ENCODE measurements around the gene RALY. TPM values are rescaled to one million over a fixed set of nuclear protein-coding genes. Genes with fewer than 3 reads are reported as not detected.

RALY gene
- total RNA-seq, 1 experiment from 2014 or later = 275 TPM

- no peaks in the 10 kb centered on the region for H3K4me1 Mint-ChIP-seq (ENCODE audit: low read depth, unreplicated experiment)
Observed at GRCh38 chr20:34096699-34097444, 103.2 kb downstream of the RALY start.

DNA sequence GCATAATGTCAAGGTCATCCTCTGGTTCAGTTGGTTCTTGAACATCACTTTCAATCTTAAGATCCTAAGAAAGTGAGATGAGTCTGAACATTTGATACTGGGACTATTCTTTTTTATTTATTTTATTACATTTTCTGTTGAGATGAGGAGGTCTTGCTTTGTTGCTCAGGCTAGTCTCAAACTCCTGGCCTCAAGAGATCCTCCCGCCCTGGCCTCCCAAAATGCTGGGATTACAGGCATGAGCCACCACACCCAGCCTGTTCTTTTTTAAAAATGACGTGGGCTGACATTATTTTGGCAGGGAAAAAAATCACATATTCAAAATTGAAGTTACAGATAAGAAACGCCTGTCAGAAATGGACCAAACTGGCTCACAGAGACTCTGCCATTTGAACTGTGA lies 104.9 kb downstream of the RALY start:
- peaks cover 7% of the 10 kb centered on the region for H3K4me1 Mint-ChIP-seq (ENCODE audit: low read depth, unreplicated experiment)
- peaks cover 99% of the 10 kb centered on the region for H3K36me3 Mint-ChIP-seq (ENCODE audit: insufficient read depth, unreplicated experiment)
- intact Hi-C loops (cut with micrococcal nuclease; ENCODE audit: unreplicated experiment) = no loop called here

More at GRCh38 chr20:34096699-34097444, 103.2 kb downstream of the RALY start:
- TF ChIP-seq CTCF (IDR thresholded peaks at IDR 0.05; ENCODE audit: unreplicated experiment) = no peak
- no TSS peak for BruUV-seq (replicated peaks)
- CTCF ChIA-PET = interaction anchor here (0.6 kb wide), 2 partner anchors 40 to 212 kb away, joined by 3 to 9 read pairs; no protein-coding TSS in a partner anchor
- no peak overlapping the region for H3K27ac Mint-ChIP-seq (ENCODE audit: unreplicated experiment)
- no peaks in the 10 kb centered on the region for H3K27me3 Mint-ChIP-seq (ENCODE audit: unreplicated experiment)
- no peak overlapping the region for H3K4me3 Mint-ChIP-seq (ENCODE audit: low read depth, unreplicated experiment)
- intact Hi-C loops (cut with micrococcal nuclease; ENCODE audit: unreplicated experiment) = no loop called here
- H3K36me3 Mint-ChIP-seq (ENCODE audit: insufficient read depth, unreplicated experiment) = peaks cover 99% of the 10 kb centered on the region
- DNase-seq = no peak
- no peaks in the 10 kb centered on the region for H3K9me3 Mint-ChIP-seq (ENCODE audit: low read depth, unreplicated experiment)

DNA sequence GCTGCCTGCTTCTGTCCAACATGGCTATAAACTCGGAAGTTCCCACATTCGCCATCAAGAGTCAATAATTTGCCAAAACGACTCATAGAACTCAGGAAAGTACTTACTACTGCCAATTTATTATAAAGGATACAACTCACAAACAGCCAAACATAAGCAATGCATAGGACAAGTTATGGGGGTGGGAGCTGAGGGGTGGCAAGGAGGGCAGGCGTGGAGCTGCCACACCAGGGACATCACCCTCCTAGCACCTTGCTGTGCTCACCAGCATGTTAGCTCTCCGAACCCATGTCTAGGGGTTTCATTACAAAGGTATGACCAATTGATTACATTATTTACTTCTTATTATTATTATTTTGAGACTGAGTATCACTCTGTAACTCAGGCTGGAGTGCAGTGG lies 106.0 kb downstream of the RALY start:
- BruUV-seq (replicated peaks) = no TSS peak
- Mint-ChIP-seq H3K4me3 (ENCODE audit: low read depth, unreplicated experiment) (no peak overlapping the region), H3K36me3 (ENCODE audit: insufficient read depth, unreplicated experiment) (peaks cover 100% of the 10 kb centered on the region), H3K9me3 (ENCODE audit: low read depth, unreplicated experiment) (no peaks in the 10 kb centered on the region), H3K4me1 (ENCODE audit: low read depth, unreplicated experiment) (peaks cover 12% of the 10 kb centered on the region), H3K27ac (ENCODE audit: unreplicated experiment) (no peak overlapping the region), H3K27me3 (ENCODE audit: unreplicated experiment) (no peaks in the 10 kb centered on the region)
- intact Hi-C loops (cut with micrococcal nuclease; ENCODE audit: unreplicated experiment) = no loop called here
- no peak for DNase-seq
- no peak for TF ChIP-seq CTCF (IDR thresholded peaks at IDR 0.05; ENCODE audit: unreplicated experiment)
- CTCF ChIA-PET = interaction anchor here (0.5 to 1.2 kb wide), 2 partner anchors 13 to 99 kb away, joined by 3 to 4 read pairs; partner anchors contain the start of gene EIF2S2

More for the DNA sequence above, 104.9 kb downstream of the RALY start:
- Mint-ChIP-seq H3K9me3 (ENCODE audit: low read depth, unreplicated experiment) (no peaks in the 10 kb centered on the region), H3K4me3 (ENCODE audit: low read depth, unreplicated experiment) (no peak overlapping the region), H3K27ac (ENCODE audit: unreplicated experiment) (no peak overlapping the region), H3K27me3 (ENCODE audit: unreplicated experiment) (no peaks in the 10 kb centered on the region)
- no peak for TF ChIP-seq CTCF (IDR thresholded peaks at IDR 0.05; ENCODE audit: unreplicated experiment)
- CTCF ChIA-PET = no interaction called here
- no peak for DNase-seq
- no TSS peak for BruUV-seq (replicated peaks)

DNA sequence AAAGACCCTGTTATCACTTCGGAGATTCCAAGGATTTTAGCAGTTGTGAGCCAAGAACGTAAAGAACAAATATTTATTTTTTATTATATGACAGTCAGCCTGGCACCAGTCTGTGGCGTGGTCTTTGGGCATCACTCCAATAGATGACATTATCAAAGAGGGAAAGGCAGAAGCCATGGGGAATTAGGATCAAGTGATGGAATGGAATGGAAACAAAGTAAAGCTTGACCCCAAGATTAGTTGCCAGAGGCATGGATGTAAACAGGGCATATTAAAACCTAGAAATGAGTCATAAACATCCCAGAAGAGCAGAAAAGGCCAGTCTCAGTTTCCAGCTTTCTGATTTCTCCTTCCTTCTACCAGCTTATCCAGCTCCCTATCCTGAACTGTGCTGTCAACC lies 106.9 kb downstream of the RALY start:
- CTCF ChIA-PET = interaction anchor here (1.2 kb wide), 1 partner anchor 12 kb away, joined by 4 read pairs; the partner anchor contains the start of gene EIF2S2
- intact Hi-C loops (cut with micrococcal nuclease; ENCODE audit: unreplicated experiment) = no loop called here
- H3K9me3 Mint-ChIP-seq (ENCODE audit: low read depth, unreplicated experiment) = no peaks in the 10 kb centered on the region
- no TSS peak for BruUV-seq (replicated peaks)
- TF ChIP-seq CTCF (IDR thresholded peaks at IDR 0.05; ENCODE audit: unreplicated experiment) = no peak
- H3K4me1 Mint-ChIP-seq (ENCODE audit: low read depth, unreplicated experiment) = peaks cover 21% of the 10 kb centered on the region
- H3K27me3 Mint-ChIP-seq (ENCODE audit: unreplicated experiment) = no peaks in the 10 kb centered on the region
- no peak for DNase-seq
- H3K4me3 Mint-ChIP-seq (ENCODE audit: low read depth, unreplicated experiment) = no peak overlapping the region
- H3K27ac Mint-ChIP-seq (ENCODE audit: unreplicated experiment) = no peak overlapping the region
- H3K36me3 Mint-ChIP-seq (ENCODE audit: insufficient read depth, unreplicated experiment) = peaks cover 100% of the 10 kb centered on the region

Data from Calu3 (cell line).